PFSK-1 (cell line): ENCODE data around the gene PCED1A.

ENCODE experiments used
- POLR2AphosphoS5 ChIP-seq: IDR thresholded peaks from 2 replicates; pipeline ENCODE4 v1.6.1; 2012; ENCODE audit warnings: low read depth, mild to moderate bottlenecking, control low read depth, low read length, moderate library complexity
- TAF1 ChIP-seq: IDR thresholded peaks from 2 replicates; pipeline ENCODE4 v1.6.1; 2012; ENCODE audit warnings: low read length, control low read depth, borderline replicate concordance; ENCODE audit not compliant: insufficient read depth

DNA sequence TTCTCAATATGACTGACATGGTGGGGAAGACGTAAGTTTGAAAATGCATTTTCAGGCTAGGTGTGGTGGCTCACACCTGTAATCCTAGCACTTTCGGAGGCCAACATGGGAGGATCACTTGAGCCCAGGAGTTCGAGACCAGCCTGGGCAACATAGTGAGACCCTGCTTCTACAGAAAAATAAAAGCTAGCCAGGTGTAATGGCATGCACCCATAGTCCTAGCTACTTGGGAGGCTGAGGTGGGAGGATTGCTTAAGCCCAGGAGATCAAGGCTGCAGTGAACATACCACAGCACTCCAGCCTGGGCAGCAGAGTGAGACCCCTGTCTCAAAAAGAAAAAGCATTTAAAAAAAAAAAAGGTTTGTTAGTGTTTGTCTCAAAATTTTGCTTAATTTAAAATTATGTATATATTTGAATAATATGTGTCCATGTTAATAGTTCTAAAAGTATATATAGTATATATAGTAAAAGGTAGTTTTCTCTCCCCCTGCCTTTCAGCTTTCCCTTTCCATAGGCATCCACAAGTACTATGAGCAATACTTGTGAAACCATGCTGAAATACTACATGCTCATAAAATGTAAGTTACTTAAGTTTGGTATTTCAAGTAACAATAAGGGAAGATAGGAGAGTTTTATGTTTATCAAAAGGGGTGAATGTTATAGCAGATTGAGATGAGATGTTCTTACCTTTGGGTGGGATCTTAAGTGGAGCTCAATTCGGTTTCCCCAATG, 47.9 kb upstream of the PCED1A start:
- no peak for TF ChIP-seq POLR2AphosphoS5
- TF ChIP-seq TAF1, result no peak
